B cell (primary cell): ENCODE results near the gene TGM6. TPM values are rescaled to one million over a fixed set of nuclear protein-coding genes. Genes with fewer than 3 reads are reported as not detected.

Experiments used
- ATAC-seq: fragments of 200-7000 bp; cut with Tn5 transposase; one replicate; pipeline ENCODE4 v1.10.0; 2021; ENCODE audit warnings: low read depth, mild to moderate bottlenecking, moderate number of reproducible peaks, moderate library complexity
- CTCF ChIA-PET: fragments of 350-600 bp; sonication (Branson Sonifier 250); formaldehyde crosslinking; loops from one replicate; lab custom pipeline; 2021; ENCODE audit warnings: antibody characterized with exemption, inconsistent platforms; lab: Charles Lee
- POLR2A ChIA-PET: fragments of 350-600 bp; sonication (Branson Sonifier 250); formaldehyde crosslinking; loops from one replicate; lab custom pipeline; 2021; ENCODE audit warnings: antibody characterized with exemption; lab: Charles Lee
- DNase-seq: peaks from one replicate; pipeline ENCODE4 v3.0.0; 2013
- H2AFZ ChIP-seq: 2 replicates; pipeline ENCODE4 v1.6.1; 2012; ENCODE audit warnings: mild to moderate bottlenecking, low read depth, low read length; ENCODE audit not compliant: insufficient read depth, poor library complexity, severe bottlenecking
- H3K27ac ChIP-seq, 2 donors: 1 replicate in 1 of 2; 2 replicates in 1 of 2; pipeline ENCODE4 v1.5.1; 2012 to 2013; ENCODE audit warnings: low read length in 2 of 2, mild to moderate bottlenecking in 2 of 2, moderate library complexity in 1 of 2
- H3K27me3 ChIP-seq, 4 experiments: fragments of 200-600 bp in 1 of 4; sonication (generic) in 1 of 4; replicated peaks in 1 of 4; 1 replicate in 2 of 4; 2 replicates in 2 of 4; pipeline versions ENCODE4 v1.6.1 to v1.7.0; 2013 to 2016; ENCODE audit warnings: low read length in 3 of 4, mild to moderate bottlenecking in 2 of 4, mixed read lengths in 1 of 4, moderate library complexity in 1 of 4; ENCODE audit not compliant: insufficient read depth in 4 of 4, control insufficient read depth in 3 of 4; ENCODE audit errors: control extremely low read depth in 1 of 4
- H3K36me3 ChIP-seq, 2 experiments: replicated peaks in 1 of 2; 1 replicate in 1 of 2; 2 replicates in 1 of 2; pipeline versions ENCODE4 v1.6.1 to v1.7.1; 2013; ENCODE audit warnings: low read length in 1 of 2; ENCODE audit not compliant: insufficient read depth in 2 of 2, control insufficient read depth in 1 of 2; ENCODE audit errors: control extremely low read depth in 1 of 2, extremely low read depth in 1 of 2
- H3K4me1 ChIP-seq, 2 donors: fragments of 200-600 bp in 1 of 2; sonication (generic) in 1 of 2; 1 replicate in 1 of 2; 2 replicates in 1 of 2; pipeline versions ENCODE4 v1.5.1 to v1.6.1; 2013 to 2017; ENCODE audit warnings: low read length in 2 of 2; ENCODE audit not compliant: control insufficient read depth in 2 of 2, insufficient read depth in 2 of 2
- H3K4me2 ChIP-seq: replicated peaks from 2 replicates; pipeline ENCODE3; 2012; ENCODE audit warnings: mild to moderate bottlenecking, low read depth, low read length; ENCODE audit not compliant: poor library complexity, severe bottlenecking
- H3K4me3 ChIP-seq, 5 experiments: fragments of 200-600 bp in 1 of 5; sonication (generic) in 1 of 5; 1 replicate in 3 of 5; 2 replicates in 2 of 5; pipeline versions ENCODE4 v1.5.1 to v1.7.0; 2011 to 2016; ENCODE audit warnings: low read length in 4 of 5, mild to moderate bottlenecking in 4 of 5, low read depth in 2 of 5, control low read depth in 1 of 5, moderate library complexity in 1 of 5; ENCODE audit not compliant: insufficient read depth in 1 of 5; ENCODE audit errors: control extremely low read depth in 1 of 5, extremely low read depth in 1 of 5
- H3K79me2 ChIP-seq: fragments of 200-600 bp; sonication (generic); one replicate; pipeline ENCODE4 v1.6.0; 2016; ENCODE audit warnings: low read length; ENCODE audit not compliant: control insufficient read depth, insufficient read depth
- H3K9ac ChIP-seq: fragments of 200-600 bp; sonication (generic); 2 replicates; pipeline ENCODE4 v1.6.1; 2017; ENCODE audit warnings: mild to moderate bottlenecking, low read length, moderate library complexity
- H3K9me3 ChIP-seq, 3 donors: one replicate each; pipeline versions ENCODE4 v1.6.1 to v1.7.1; 2013; ENCODE audit warnings: low read length in 2 of 3; ENCODE audit not compliant: control insufficient read depth in 2 of 3, insufficient read depth in 1 of 3; ENCODE audit errors: control extremely low read depth in 1 of 3
- H4K20me1 ChIP-seq: 2 replicates; pipeline ENCODE4 v1.6.0; 2012; ENCODE audit warnings: mild to moderate bottlenecking, low read length; ENCODE audit not compliant: insufficient read depth, control insufficient read depth, poor library complexity, severe bottlenecking
- H3K27ac Mint-ChIP-seq: one replicate; pipeline ENCODE4 v1.8.0; 2021; ENCODE audit warnings: mixed read lengths
- H3K27me3 Mint-ChIP-seq: one replicate; pipeline ENCODE4 v1.8.0; 2021; ENCODE audit warnings: mixed read lengths
- H3K4me1 Mint-ChIP-seq: one replicate; pipeline ENCODE4 v1.8.0; 2021; ENCODE audit warnings: mixed read lengths
- H3K4me3 Mint-ChIP-seq: one replicate; pipeline ENCODE4 v1.8.0; 2021; ENCODE audit warnings: mixed read lengths
- H3K9me3 Mint-ChIP-seq: one replicate; pipeline ENCODE4 v1.8.0; 2022; ENCODE audit warnings: mixed read lengths; ENCODE audit not compliant: insufficient read depth
- EZH2 ChIP-seq: IDR thresholded peaks from 2 replicates; pipeline ENCODE4 v1.6.1; 2012; ENCODE audit warnings: borderline replicate concordance, low read depth, mild to moderate bottlenecking, moderate library complexity, low read length; ENCODE audit not compliant: insufficient read depth, poor library complexity, severe bottlenecking
- WGBS: methylation state at CpG from one replicate; pipeline ENCODE4 v1.1.5; 2013; ENCODE audit warnings: missing lambda C conversion rate; ENCODE audit not compliant: insufficient coverage; 5-methylcytosine and 5-hydroxymethylcytosine counted together
- intact Hi-C: fragments of 100-400 bp; cut with micrococcal nuclease; formaldehyde crosslinking; loops from one replicate; pipeline ENCODE4 v1.10.0; 2022
- polyA plus RNA-seq: library from polyadenylated mRNA; depleted of rRNA; stranded (reverse); fragments of >200 nt; gene quantifications from 2 replicates; pipeline ENCODE4 v1.2.3, GENCODE V29; 2012
- total RNA-seq, 2 donors: library from RNA; stranded (reverse); fragments of 120-200 nt in 1 of 2; gene quantifications; 1 replicate in 1 of 2; 2 replicates in 1 of 2; pipeline versions ENCODE4 v1.2.3 to v1.2.4, GENCODE V29; 2013 to 2022
- TF ChIP-seq, protein P1 (sequence below): fragments of 200-600 bp; IDR thresholded peaks from one replicate; pipeline ENCODE4 v1.8.0; 2022; ENCODE audit warnings: antibody characterized with exemption, mild to moderate bottlenecking

Gene TGM6
- total and polyA plus RNA-seq, 2 donors (not counting 1 experiment from before 2014, with no cell fraction given) = not detected

DNA sequence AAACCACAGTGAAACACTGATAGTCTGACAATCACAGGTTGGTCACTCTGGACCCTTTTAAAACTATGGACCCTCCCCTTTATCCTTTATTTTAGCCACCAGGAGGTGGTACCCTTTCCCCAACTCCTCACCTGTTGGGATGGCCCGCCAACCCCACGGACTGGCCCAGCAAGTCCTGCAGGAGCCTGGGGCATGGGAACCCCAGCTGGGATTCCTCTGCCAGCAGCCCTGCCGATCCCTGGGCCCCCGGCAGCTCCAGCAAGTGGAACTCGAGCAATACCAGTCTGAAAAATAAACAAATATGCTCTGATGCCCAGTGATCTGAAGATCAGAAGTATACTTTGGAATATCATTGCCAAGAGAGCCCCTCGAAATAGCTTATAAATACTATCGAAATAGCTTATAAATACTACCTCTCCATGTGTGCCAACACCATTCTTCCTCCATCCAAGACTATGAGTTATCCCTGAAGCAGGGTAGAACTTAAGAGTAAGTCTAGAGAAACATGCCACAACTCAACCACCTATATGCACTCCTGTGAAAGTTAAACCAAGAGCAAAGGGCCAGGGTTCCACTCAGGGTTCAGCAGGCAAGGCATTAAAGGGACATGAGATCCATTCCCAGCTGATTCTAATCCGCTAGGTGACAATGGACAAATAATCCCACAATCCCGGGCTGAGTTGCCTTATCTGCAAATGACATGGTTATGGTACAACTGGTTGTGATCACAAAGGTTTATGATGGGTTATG, 83.1 kb downstream of the TGM6 start:
- H3K4me1 Mint-ChIP-seq = peaks cover 19% of the 10 kb centered on the region
- TF ChIP-seq, protein P1, sequence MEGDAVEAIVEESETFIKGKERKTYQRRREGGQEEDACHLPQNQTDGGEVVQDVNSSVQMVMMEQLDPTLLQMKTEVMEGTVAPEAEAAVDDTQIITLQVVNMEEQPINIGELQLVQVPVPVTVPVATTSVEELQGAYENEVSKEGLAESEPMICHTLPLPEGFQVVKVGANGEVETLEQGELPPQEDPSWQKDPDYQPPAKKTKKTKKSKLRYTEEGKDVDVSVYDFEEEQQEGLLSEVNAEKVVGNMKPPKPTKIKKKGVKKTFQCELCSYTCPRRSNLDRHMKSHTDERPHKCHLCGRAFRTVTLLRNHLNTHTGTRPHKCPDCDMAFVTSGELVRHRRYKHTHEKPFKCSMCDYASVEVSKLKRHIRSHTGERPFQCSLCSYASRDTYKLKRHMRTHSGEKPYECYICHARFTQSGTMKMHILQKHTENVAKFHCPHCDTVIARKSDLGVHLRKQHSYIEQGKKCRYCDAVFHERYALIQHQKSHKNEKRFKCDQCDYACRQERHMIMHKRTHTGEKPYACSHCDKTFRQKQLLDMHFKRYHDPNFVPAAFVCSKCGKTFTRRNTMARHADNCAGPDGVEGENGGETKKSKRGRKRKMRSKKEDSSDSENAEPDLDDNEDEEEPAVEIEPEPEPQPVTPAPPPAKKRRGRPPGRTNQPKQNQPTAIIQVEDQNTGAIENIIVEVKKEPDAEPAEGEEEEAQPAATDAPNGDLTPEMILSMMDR = no peak
- TF ChIP-seq EZH2 = no peak
- WGBS = 95% methylated on average over 7 of the region's 9 CpGs
- Histone ChIP-seq H3K9ac (no peak overlapping the region), H3K27ac (no peak overlapping the region), H4K20me1 (peaks cover 74% of the 10 kb centered on the region), H3K36me3 (peaks cover 10 to 86% of the 10 kb centered on the region in 2 experiments), H3K9me3 (no peaks in the 10 kb centered on the region), H2AFZ (no peak overlapping the region), H3K4me1 (peaks cover 2 to 5% of the 10 kb centered on the region in 2 donors), H3K79me2 (peaks cover 13% of the 10 kb centered on the region), H3K4me2 (no peak overlapping the region), H3K27me3 (no peaks in the 10 kb centered on the region), H3K4me3 (no peak overlapping the region)
- H3K9me3 Mint-ChIP-seq = no peaks in the 10 kb centered on the region
- ATAC-seq (no peak), DNase-seq (no peak)
- intact Hi-C loops = no loop called here
- POLR2A ChIA-PET = no interaction called here
- CTCF ChIA-PET = no interaction called here
- H3K4me3 Mint-ChIP-seq = no peak overlapping the region
- H3K27me3 Mint-ChIP-seq = no peaks in the 10 kb centered on the region
- no peak overlapping the region for H3K27ac Mint-ChIP-seq

DNA sequence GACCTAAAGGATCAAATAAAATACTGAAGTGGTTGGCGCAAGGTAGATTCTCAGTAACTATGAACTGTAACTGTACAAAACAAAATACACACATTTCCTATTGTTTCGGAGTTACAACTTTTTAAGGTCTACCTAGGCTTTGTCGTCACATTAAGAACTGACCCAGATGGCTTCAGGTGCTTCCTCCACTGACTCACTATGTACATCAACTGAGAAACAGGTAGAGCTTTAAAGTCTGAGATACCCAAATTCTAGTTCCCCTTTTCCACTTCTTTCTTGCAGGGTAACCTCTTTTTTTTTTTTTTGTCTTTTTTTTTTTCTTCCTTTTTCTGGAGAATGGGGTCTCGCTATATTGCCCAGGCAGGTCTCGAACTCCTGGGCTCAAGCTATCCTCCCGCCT, 84.4 kb downstream of the TGM6 start:
- Histone ChIP-seq H4K20me1 (peaks cover 81% of the 10 kb centered on the region), H3K27ac (peak overlapping the region in 1 of 2 donors; percentile 32), H3K79me2 (peaks cover 26% of the 10 kb centered on the region), H3K9ac (no peak overlapping the region), H3K36me3 (peaks cover 10 to 82% of the 10 kb centered on the region in 2 experiments), H3K9me3 (no peaks in the 10 kb centered on the region), H3K4me1 (peaks cover 13 to 15% of the 10 kb centered on the region in 2 donors), H3K4me3 (no peak overlapping the region), H2AFZ (no peak overlapping the region), H3K27me3 (no peaks in the 10 kb centered on the region), H3K4me2 (no peak overlapping the region)
- ATAC-seq (peak; percentile 16), DNase-seq (no peak)
- intact Hi-C loops = no loop called here
- Mint-ChIP-seq H3K4me1 (peaks cover 29% of the 10 kb centered on the region), H3K27ac (no peak overlapping the region), H3K9me3 (no peaks in the 10 kb centered on the region), H3K27me3 (no peaks in the 10 kb centered on the region), H3K4me3 (no peak overlapping the region)
- no peak for TF ChIP-seq EZH2
- TF ChIP-seq, protein P1 = no peak
- WGBS = 93% methylated on average over 3 of the region's 6 CpGs
- ChIA-PET POLR2A (no interaction called here), CTCF (interaction anchor here (1.0 kb wide), 2 partner anchors 12 to 258 kb away, joined by 3 to 4 read pairs; no protein-coding TSS in a partner anchor)
